Epidermal melanocyte (primary cell): ENCODE data around the gene IL18R1.

Source experiments
- DNase-seq: peaks from one replicate; pipeline ENCODE4 v3.0.0; 2011; ENCODE audit warnings: low spot score; ENCODE audit not compliant: insufficient read length

The IL18R1 gene

GRCh38 chr2:102432386-102432785 lies 76.8 kb downstream of the IL18R1 start:
- no peak for DNase-seq

GRCh38 chr2:102433973-102434654 lies 78.5 kb downstream of the IL18R1 start:
- DNase-seq: no peak

DNA sequence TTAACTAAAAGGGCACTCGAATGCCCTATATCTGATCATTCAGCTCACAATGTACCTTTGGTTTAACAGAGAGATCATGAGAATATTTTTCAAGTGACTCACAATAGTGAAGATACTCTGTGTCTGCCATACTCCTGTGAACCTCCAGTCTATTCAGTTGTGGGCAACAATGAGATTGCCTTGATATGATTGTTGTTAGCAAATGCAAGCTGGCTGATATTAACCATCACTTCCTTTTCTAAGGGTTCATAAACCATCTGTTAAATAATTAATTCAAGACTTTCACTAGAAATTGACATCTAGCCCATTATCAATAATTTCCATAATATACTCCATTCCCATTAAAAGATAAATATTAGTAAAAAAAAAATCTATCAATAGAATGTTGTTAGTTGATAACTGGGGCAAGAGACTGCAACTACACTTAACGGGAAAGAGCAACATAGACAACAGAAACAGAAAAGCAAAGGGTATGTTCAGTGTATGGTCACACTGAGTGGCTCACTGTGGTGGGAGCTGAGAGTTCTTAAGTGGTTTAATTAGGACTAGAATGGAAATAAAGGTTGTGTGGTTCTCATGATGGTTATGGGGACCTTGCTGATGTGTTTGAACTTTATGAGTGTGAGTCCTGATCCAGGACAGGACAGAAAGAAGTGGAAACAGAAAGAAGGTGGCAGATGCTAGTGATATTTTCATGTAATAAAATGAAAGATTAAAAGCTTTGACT lies 79.2 kb downstream of the IL18R1 start:
- DNase-seq: no peak

- DNase-seq: no peak
Measured at GRCh38 chr2:102435741-102436140, 80.1 kb downstream of the IL18R1 start.

DNA sequence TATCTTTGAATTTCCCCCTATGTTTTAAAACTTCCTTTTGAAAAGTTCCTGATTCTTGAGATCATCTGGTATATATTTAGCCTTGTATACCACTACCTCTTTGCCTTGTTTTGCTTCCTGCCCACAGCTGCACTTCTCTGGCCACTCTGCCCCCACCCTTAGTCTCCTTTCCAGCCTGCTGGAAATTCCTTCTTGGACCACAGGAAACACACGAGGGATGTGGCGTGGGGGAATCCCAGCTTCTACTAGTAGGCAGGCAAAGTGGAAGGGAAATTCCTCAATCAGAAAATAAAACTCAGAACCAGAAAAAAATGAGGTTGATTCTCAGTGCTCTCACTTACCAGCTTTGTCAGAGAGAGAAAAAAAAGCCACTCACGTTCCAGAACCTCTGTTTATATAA lies 80.7 kb downstream of the IL18R1 start:
- DNase-seq: no peak

GRCh38 chr2:102437122-102437521 lies 81.5 kb downstream of the IL18R1 start:
- no peak for DNase-seq

DNA sequence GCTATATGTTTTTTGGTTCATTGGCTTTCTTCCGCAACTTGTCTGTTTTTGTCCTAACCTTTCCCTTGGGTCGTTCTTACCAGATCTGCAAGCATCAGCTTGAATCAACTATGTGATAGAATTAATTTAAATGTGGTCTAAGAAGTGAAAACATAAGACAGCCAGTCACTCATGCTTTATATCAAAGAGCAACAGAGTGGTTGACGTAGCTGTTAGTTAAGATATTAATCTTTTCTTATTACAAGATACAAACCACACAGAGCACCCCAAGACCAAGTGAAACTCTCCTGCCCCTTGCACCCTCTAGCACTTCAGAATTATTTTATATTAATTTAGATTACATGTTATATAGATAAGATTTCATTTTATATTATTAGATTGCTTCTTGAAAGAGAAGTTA lies 82.5 kb downstream of the IL18R1 start:
- no peak for DNase-seq

DNA sequence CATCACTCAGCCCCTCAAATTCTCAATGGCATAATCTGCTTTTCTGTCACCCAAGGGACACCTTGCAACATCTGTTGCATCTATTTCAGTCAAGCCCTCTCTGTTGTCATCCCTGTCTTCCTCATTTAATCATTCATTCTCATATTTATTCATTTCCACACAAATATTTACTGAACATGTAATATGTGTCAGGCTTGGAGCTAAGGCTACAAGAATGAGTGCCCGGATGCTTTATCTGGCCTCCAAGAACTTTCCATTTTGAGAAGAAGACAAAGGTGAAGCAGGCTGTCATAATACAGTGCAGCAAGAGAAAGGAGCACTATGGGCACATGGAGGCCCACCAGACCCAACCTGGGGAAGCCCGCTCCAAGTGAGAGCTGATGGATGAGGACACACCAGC lies 83.0 kb downstream of the IL18R1 start:
- DNase-seq: no peak

DNA sequence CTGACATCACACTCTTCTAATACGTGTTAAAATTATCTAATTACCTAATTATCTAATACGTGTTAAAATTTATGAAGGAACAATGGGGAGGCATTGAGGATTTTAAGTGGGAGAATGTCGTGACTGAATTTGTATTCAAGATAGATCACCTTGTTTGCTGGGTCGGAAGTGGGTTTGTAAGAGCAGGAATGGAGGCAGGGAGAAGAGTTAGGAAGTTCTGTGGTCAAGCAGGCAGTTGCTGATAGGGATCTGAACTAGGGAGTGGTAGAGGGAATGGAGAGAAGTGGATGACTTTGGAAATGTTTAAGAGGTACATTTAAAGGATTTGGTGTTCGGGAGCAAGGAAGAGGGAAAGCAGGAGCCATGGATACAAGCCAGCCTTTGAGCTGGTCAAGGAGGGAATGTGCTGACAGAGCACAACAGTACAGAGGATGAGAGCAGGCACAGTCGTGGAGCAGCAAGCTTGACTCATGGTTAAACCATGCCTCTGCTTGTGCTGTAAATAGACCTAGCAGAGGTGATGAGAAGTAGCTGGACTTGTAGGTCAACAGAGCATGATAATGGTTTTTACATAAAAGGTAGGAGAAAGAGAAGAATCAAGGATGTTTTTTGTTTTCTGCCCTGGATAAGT lies 83.6 kb downstream of the IL18R1 start:
- no peak for DNase-seq

- no peak for DNase-seq
Measured at GRCh38 chr2:102442967-102443828, 87.6 kb downstream of the IL18R1 start.

DNA sequence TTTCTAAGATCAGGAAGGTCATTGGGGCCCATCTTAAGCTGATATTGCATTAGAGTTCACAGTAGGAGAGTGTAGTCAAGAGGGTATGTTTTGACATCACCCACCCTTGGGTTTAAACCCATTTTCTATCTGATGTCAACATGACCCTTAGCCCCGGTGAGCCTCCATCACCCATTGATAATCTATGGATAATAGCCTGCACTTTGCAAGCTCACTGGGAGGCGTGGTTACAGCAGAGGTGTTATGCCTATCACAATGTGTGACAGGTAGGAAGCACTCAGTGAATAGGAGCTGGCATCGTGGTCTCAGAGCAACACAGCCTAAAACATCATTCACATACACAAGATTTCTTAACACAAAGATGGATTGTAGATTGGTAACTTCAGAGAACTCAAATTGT lies 88.6 kb downstream of the IL18R1 start:
- no peak for DNase-seq

GRCh38 chr2:102446936-102447335 lies 91.3 kb downstream of the IL18R1 start:
- no peak for DNase-seq
